Measurements from ENCODE around the gene CARD11. TPM values are rescaled to one million over a fixed set of nuclear protein-coding genes. Genes with fewer than 3 reads are reported as not detected.

The CARD11 gene
- total and polyA plus RNA-seq, 9 donors, result 0.28 to 2.5 (median 0.80) TPM

DNA sequence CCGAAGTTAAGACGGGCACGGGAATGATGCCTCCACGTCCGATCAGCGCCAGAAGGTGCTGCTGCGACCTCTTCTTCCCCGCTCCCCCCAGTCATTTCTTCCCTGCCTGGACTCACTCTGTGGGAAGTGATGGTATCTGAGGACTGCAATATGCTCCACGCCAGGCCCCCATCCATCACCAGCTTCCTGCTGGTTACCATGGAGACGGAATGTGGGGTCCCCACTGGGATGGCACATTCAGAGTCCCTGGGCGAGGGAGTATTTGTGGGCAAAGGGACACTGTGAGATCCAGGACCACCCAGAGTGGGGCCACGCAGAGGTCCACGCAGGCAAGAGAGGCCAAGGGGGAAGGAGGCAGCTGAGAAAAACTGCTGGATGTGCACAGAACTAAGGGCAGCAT lies 39.7 kb downstream of the CARD11 start:
- no peak for DNase-seq
- Histone ChIP-seq H3K27me3 (no peaks in the 10 kb centered on the region), H3K27ac (no peak overlapping the region), H3K4me1 (ENCODE audit: insufficient read depth) (no peaks in the 10 kb centered on the region), H3K9me3 (no peaks in the 10 kb centered on the region), H3K4me3 (no peak overlapping the region), H3K36me3 (no peaks in the 10 kb centered on the region)
- intact Hi-C loops (cut with DNase I), result no loop called here
- 88 to 90% (median 89%) methylated on average over 13 of the region's 13 CpGs for WGBS, 3 donors
- no peak for TF ChIP-seq POLR2A (IDR thresholded peaks at IDR 0.05)

DNA sequence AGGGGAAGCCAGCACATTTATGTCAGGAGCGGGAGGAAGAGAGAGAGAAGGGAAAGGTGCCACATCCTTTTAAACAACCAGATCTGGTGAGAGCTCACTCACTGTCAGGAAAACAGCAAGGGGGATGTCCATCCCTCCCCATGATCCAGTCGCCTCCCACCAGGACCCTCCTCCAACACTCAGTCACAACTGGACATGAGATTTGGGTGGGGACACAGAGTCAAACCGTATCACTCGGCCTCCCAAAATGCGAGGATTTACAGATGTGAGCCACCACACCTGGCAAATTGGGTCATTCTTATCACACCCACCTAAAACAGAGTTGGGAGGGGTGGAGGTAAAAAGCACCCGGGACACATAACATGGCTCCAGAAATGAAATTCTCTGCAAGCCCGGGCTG lies 41.0 kb downstream of the CARD11 start:
- DNase-seq, result no peak
- TF ChIP-seq POLR2A (IDR thresholded peaks at IDR 0.05), result no peak
- no peak for TF ChIP-seq EP300 (IDR thresholded peaks at IDR 0.05)
- TF ChIP-seq CTCF (IDR thresholded peaks at IDR 0.05), result no peak
- Histone ChIP-seq H3K4me3 (no peak overlapping the region), H3K27me3 (no peaks in the 10 kb centered on the region), H3K27ac (no peak overlapping the region), H3K4me1 (ENCODE audit: insufficient read depth) (no peaks in the 10 kb centered on the region), H3K9me3 (no peaks in the 10 kb centered on the region), H3K36me3 (no peaks in the 10 kb centered on the region)
- intact Hi-C loops (cut with DNase I), result no loop called here
- 78 to 81% (median 78%) methylated on average over 7 of the region's 7 CpGs for WGBS, 3 donors

GRCh38 chr7:3000566-3000965 lies 43.1 kb downstream of the CARD11 start:
- H3K4me1 ChIP-seq (ENCODE audit: insufficient read depth), result no peaks in the 10 kb centered on the region
- H3K27me3 ChIP-seq, result no peaks in the 10 kb centered on the region
- H3K27ac ChIP-seq, result no peak overlapping the region
- no peak for DNase-seq
- H3K4me3 ChIP-seq, result no peak overlapping the region
- TF ChIP-seq POLR2A (IDR thresholded peaks at IDR 0.05), result no peak
- no peak for TF ChIP-seq EP300 (IDR thresholded peaks at IDR 0.05)
- no peak for TF ChIP-seq CTCF (IDR thresholded peaks at IDR 0.05)
- WGBS, 3 donors, result 68 to 72% (median 69%) methylated on average over 8 of the region's 8 CpGs
- intact Hi-C loops (cut with DNase I), result no loop called here
- H3K36me3 ChIP-seq, result no peaks in the 10 kb centered on the region
- no peaks in the 10 kb centered on the region for H3K9me3 ChIP-seq

DNA sequence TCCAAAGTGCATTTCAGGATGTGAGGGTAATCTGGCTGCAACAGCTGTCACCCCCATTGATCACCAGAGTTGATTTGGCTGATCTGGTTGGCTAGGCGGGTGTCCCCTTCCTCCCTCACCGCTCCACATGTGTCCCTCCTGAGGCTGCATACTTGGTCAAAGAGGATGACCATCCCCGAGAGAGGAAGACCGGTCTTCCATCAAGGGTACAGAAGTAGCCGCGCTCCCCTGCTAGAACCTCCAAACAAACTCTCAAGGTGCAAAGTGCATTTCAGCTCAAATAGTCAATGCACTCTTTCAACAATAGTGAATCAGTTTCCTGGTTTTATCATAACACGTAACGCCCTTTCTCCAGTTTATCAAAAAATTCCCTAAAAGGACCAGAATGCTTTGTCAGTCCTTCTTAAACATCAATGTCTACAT lies 44.6 kb downstream of the CARD11 start:
- DNase-seq, result no peak
- H3K36me3 ChIP-seq, result no peaks in the 10 kb centered on the region
- intact Hi-C loops (cut with DNase I), result no loop called here
- TF ChIP-seq CTCF (IDR thresholded peaks at IDR 0.05) (no peak), POLR2A (IDR thresholded peaks at IDR 0.05) (no peak), EP300 (IDR thresholded peaks at IDR 0.05) (no peak)
- H3K4me1 ChIP-seq (ENCODE audit: insufficient read depth), result no peaks in the 10 kb centered on the region
- no peak overlapping the region for H3K27ac ChIP-seq
- H3K4me3 ChIP-seq, result no peak overlapping the region
- no peaks in the 10 kb centered on the region for H3K9me3 ChIP-seq
- 88 to 94% (median 89%) methylated on average over 8 of the region's 8 CpGs for WGBS, 3 donors
- H3K27me3 ChIP-seq, result no peaks in the 10 kb centered on the region

DNA sequence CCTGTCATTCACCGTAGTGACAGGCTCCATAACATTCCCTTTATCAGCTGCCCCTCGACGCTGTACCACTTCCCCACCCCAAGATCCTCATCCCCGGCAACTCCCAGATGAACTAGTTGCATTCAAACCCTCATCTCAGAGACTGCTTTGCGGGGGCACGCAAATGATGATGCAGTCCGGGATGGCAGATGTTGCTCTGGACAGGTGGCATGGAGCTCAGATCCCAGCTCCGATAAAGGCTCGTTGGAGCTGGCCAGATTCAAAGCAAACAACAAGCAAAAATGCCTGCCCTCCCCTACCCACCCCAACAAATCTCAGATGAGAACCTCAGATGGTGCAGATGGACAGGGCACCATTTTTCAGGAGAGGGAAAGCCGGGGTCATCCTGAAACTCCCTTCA lies 46.7 kb downstream of the CARD11 start:
- no peak overlapping the region for H3K27ac ChIP-seq
- no peaks in the 10 kb centered on the region for H3K27me3 ChIP-seq
- TF ChIP-seq EP300 (IDR thresholded peaks at IDR 0.05), result no peak
- no peak for TF ChIP-seq CTCF (IDR thresholded peaks at IDR 0.05)
- TF ChIP-seq POLR2A (IDR thresholded peaks at IDR 0.05), result no peak
- WGBS, 3 donors, result 78 to 84% (median 84%) methylated on average over 10 of the region's 10 CpGs
- H3K9me3 ChIP-seq, result no peaks in the 10 kb centered on the region
- no peaks in the 10 kb centered on the region for H3K4me1 ChIP-seq (ENCODE audit: insufficient read depth)
- DNase-seq, result no peak
- H3K4me3 ChIP-seq, result no peak overlapping the region
- intact Hi-C loops (cut with DNase I), result no loop called here
- no peaks in the 10 kb centered on the region for H3K36me3 ChIP-seq

Data from ovary (tissue), 9 donors.